Mesendoderm (in vitro differentiated cells): ENCODE data around the gene WFDC10A.
"Not testable (repeated sequence)": the region's sequence is repeated elsewhere in the genome, so short reads cannot be mapped to it uniquely, and the experiment has no call there.

Source experiments
- DNase-seq: peaks from one replicate; pipeline ENCODE4 v3.0.0; 2013
- H2AK5ac ChIP-seq: 2 replicates; pipeline ENCODE4 v1.6.1; 2013; ENCODE audit warnings: low read length, inconsistent platforms
- H2BK120ac ChIP-seq: 2 replicates; pipeline ENCODE4 v1.6.1; 2013; ENCODE audit warnings: low read depth, mild to moderate bottlenecking, low read length, moderate library complexity, mixed read lengths
- H2BK15ac ChIP-seq: replicated peaks from 2 replicates; pipeline ENCODE4 v1.6.1; 2013; ENCODE audit warnings: low read depth, mild to moderate bottlenecking, moderate library complexity
- H2BK5ac ChIP-seq: 2 replicates; pipeline ENCODE4 v1.6.1; 2013; ENCODE audit warnings: low read length, inconsistent platforms
- H3K18ac ChIP-seq: 2 replicates; pipeline ENCODE4 v1.6.1; 2013; ENCODE audit warnings: mild to moderate bottlenecking, low read length, mixed read lengths
- H3K23ac ChIP-seq: one replicate; pipeline ENCODE4 v1.6.1; 2013; ENCODE audit warnings: low read length
- H3K27ac ChIP-seq: 2 replicates; pipeline ENCODE4 v1.5.1; 2013; ENCODE audit warnings: low read depth, mild to moderate bottlenecking, inconsistent platforms, low read length, moderate library complexity
- H3K27me3 ChIP-seq: 2 replicates; pipeline ENCODE4 v1.6.1; 2013; ENCODE audit warnings: low read length, control low read depth, mild to moderate bottlenecking, inconsistent platforms; ENCODE audit not compliant: insufficient read depth, poor library complexity
- H3K36me3 ChIP-seq: 2 replicates; pipeline ENCODE4 v1.6.1; 2013; ENCODE audit warnings: low read length, inconsistent platforms; ENCODE audit not compliant: control insufficient read depth, insufficient read depth
- H3K4ac ChIP-seq: one replicate; pipeline ENCODE4 v1.6.1; 2013; ENCODE audit warnings: low read depth, mild to moderate bottlenecking, low read length, moderate library complexity
- H3K4me1 ChIP-seq: 2 replicates; pipeline ENCODE4 v1.6.1; 2013; ENCODE audit warnings: low read depth, low read length, inconsistent platforms; ENCODE audit not compliant: control insufficient read depth
- H3K4me2 ChIP-seq: 2 replicates; pipeline ENCODE4 v1.6.1; 2013; ENCODE audit warnings: low read length
- H3K4me3 ChIP-seq: 2 replicates; pipeline ENCODE4 v1.5.1; 2013; ENCODE audit warnings: mild to moderate bottlenecking, low read length
- H3K56ac ChIP-seq: one replicate; pipeline ENCODE4 v1.6.1; 2013; ENCODE audit warnings: low read length
- H3K79me1 ChIP-seq: 2 replicates; pipeline ENCODE4 v1.6.1; 2013; ENCODE audit warnings: low read length, inconsistent platforms
- H3K79me2 ChIP-seq: 2 replicates; pipeline ENCODE4 v1.6.1; 2013; ENCODE audit warnings: mild to moderate bottlenecking, low read length; ENCODE audit not compliant: control insufficient read depth, insufficient read depth
- H3K9ac ChIP-seq: 2 replicates; pipeline ENCODE4 v1.6.1; 2013; ENCODE audit warnings: low read length, inconsistent platforms
- H4K5ac ChIP-seq: one replicate; pipeline ENCODE4 v1.6.1; 2013; ENCODE audit warnings: low read length
- H4K8ac ChIP-seq: one replicate; pipeline ENCODE4 v1.6.1; 2013; ENCODE audit warnings: low read depth, mild to moderate bottlenecking, control low read depth, low read length, moderate library complexity
- WGBS: extraction: QIAGEN DNeasy Blood & Tissue Kit; methylation state at CpG from one replicate; pipeline ENCODE4 v1.1.7; 2013; ENCODE audit warnings: low lambda C conversion rate, missing lambda C conversion rate; ENCODE audit not compliant: insufficient coverage; ENCODE audit errors: extremely low coverage; 5-methylcytosine and 5-hydroxymethylcytosine counted together

WFDC10A gene

DNA sequence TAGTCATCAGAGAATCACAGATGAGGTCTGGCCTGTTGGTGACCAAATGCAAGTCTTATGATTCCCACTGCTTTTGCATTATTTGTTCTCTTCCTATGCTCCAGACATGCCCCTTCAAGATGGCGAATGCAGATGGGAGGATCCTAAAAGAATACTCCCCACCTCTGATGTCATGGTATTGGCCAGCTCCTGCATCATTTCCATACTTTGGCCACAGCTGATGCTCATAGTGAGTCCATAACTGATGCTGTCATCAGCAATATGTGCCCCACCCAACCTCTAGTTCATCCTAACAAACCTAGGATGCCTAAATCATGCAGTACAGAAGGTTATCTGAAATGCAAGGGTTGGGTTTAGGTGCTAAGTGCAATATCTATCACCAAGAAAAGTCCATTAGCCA, 7.0 kb downstream of the WFDC10A start:
- H3K56ac ChIP-seq: no peak overlapping the region
- H3K23ac ChIP-seq: no peak overlapping the region
- no peak overlapping the region for H3K4me2 ChIP-seq
- H3K18ac ChIP-seq: no peak overlapping the region
- H3K4ac ChIP-seq: no peak overlapping the region
- no peak overlapping the region for H3K4me3 ChIP-seq
- H2BK120ac ChIP-seq: no peak overlapping the region
- H3K4me1 ChIP-seq: no peaks in the 10 kb centered on the region
- no peaks in the 10 kb centered on the region for H3K27me3 ChIP-seq
- H3K27ac ChIP-seq: no peak overlapping the region
- no peak overlapping the region for H3K9ac ChIP-seq
- no peaks in the 10 kb centered on the region for H3K79me2 ChIP-seq
- H2BK15ac ChIP-seq: no peak overlapping the region
- H4K5ac ChIP-seq: no peak overlapping the region
- DNase-seq: no peak
- H2BK5ac ChIP-seq: no peak overlapping the region
- no peak overlapping the region for H4K8ac ChIP-seq
- H3K36me3 ChIP-seq: no peaks in the 10 kb centered on the region
- WGBS: no CpG with 5 or more reads among the region's 1 CpG
- no peak overlapping the region for H2AK5ac ChIP-seq
- no peaks in the 10 kb centered on the region for H3K79me1 ChIP-seq

DNA sequence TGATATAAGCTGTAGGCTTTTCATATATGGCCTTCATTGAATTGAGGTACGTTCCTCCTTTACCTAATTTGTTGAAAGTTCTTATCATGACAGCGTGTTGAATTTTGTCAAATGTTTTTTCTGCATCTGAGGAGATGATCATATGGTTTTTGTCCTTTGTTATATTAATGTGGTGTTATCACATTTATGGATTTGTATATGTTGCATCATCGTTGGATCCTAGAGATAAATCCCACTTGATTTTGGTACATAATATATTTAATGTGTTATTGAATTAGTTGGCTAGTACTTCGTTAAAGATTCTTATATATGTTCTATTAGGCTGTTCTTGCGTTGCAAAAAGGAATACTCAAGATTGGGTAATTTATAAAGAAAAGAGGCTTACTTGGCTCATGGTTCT, 10.1 kb downstream of the WFDC10A start:
- H3K4me3 ChIP-seq: no peak overlapping the region
- WGBS: 100% methylated on average over 1 of the region's 5 CpGs
- no peaks in the 10 kb centered on the region for H3K4me1 ChIP-seq
- no peaks in the 10 kb centered on the region for H3K79me2 ChIP-seq
- H3K56ac ChIP-seq: no peak overlapping the region
- H3K9ac ChIP-seq: no peak overlapping the region
- no peak overlapping the region for H3K27ac ChIP-seq
- H3K36me3 ChIP-seq: no peaks in the 10 kb centered on the region
- H2BK120ac ChIP-seq: no peak overlapping the region
- no peak overlapping the region for H4K8ac ChIP-seq
- no peak overlapping the region for H3K4ac ChIP-seq
- no peaks in the 10 kb centered on the region for H3K79me1 ChIP-seq
- no peak for DNase-seq
- no peak overlapping the region for H4K5ac ChIP-seq
- H3K18ac ChIP-seq: no peak overlapping the region
- no peak overlapping the region for H3K23ac ChIP-seq
- H3K27me3 ChIP-seq: no peaks in the 10 kb centered on the region
- no peak overlapping the region for H2BK5ac ChIP-seq
- no peak overlapping the region for H3K4me2 ChIP-seq
- no peak overlapping the region for H2BK15ac ChIP-seq
- no peak overlapping the region for H2AK5ac ChIP-seq

DNA sequence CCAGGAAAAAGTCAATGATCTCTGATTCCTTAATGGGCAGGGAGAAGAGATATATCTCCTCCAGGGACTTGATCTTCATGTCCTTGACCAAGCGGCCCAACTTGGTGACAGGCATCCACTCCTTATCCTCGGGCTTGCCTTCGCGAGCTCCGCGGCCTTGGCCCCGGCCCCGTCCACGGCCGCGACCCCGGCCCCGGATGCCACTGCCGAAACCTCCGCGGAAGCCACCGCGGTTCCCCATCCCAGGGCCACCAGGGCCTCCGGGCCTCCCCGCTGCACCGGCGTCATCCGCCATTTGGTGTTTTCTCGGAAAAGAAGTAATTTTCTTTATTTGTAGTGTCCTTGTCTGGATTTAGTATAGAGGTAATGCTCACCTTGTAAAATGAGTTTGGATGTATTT, 11.5 kb downstream of the WFDC10A start:
- not testable (repeated sequence) for H3K23ac ChIP-seq
- WGBS: no CpG with 5 or more reads among the region's 24 CpGs

GRCh38 chr20:45645869-45646268, 16.3 kb downstream of the WFDC10A start:
- H3K36me3 ChIP-seq, H3K56ac ChIP-seq, H3K79me1 ChIP-seq, H2AK5ac ChIP-seq, DNase-seq, H2BK120ac ChIP-seq, H4K5ac ChIP-seq, H3K4me1 ChIP-seq, H3K18ac ChIP-seq, H3K4me2 ChIP-seq, H3K9ac ChIP-seq, H2BK5ac ChIP-seq, H3K23ac ChIP-seq, H3K4ac ChIP-seq, H3K27me3 ChIP-seq, H2BK15ac ChIP-seq, H3K27ac ChIP-seq, H4K8ac ChIP-seq, H3K4me3 ChIP-seq, H3K79me2 ChIP-seq: not testable (repeated sequence)
- WGBS: no CpG with 5 or more reads among the region's 28 CpGs

More for the DNA sequence above, 11.5 kb downstream of the WFDC10A start:
- H3K4ac ChIP-seq, H2AK5ac ChIP-seq, H3K4me1 ChIP-seq, H4K8ac ChIP-seq, H3K36me3 ChIP-seq, H3K9ac ChIP-seq, H3K4me3 ChIP-seq, H3K79me1 ChIP-seq, H3K27me3 ChIP-seq, H2BK120ac ChIP-seq, H4K5ac ChIP-seq, H3K56ac ChIP-seq, H3K27ac ChIP-seq, DNase-seq, H3K4me2 ChIP-seq, H3K18ac ChIP-seq, H2BK5ac ChIP-seq, H2BK15ac ChIP-seq, H3K79me2 ChIP-seq: not testable (repeated sequence)

GRCh38 chr20:45646875-45647274, 17.3 kb downstream of the WFDC10A start:
- no peak overlapping the region for H3K56ac ChIP-seq
- H2BK120ac ChIP-seq: no peak overlapping the region
- H2AK5ac ChIP-seq: no peak overlapping the region
- no peaks in the 10 kb centered on the region for H3K27me3 ChIP-seq
- H3K18ac ChIP-seq: no peak overlapping the region
- no peak overlapping the region for H4K8ac ChIP-seq
- H3K9ac ChIP-seq: no peak overlapping the region
- no peak overlapping the region for H4K5ac ChIP-seq
- no peak for DNase-seq
- H3K27ac ChIP-seq: no peak overlapping the region
- H3K79me2 ChIP-seq: no peaks in the 10 kb centered on the region
- no peaks in the 10 kb centered on the region for H3K4me1 ChIP-seq
- no peak overlapping the region for H3K4ac ChIP-seq
- no peaks in the 10 kb centered on the region for H3K79me1 ChIP-seq
- H3K4me3 ChIP-seq: no peak overlapping the region
- WGBS: no CpG with 5 or more reads among the region's 3 CpGs
- H3K23ac ChIP-seq: no peak overlapping the region
- no peak overlapping the region for H2BK15ac ChIP-seq
- no peak overlapping the region for H2BK5ac ChIP-seq
- H3K4me2 ChIP-seq: no peak overlapping the region
- no peaks in the 10 kb centered on the region for H3K36me3 ChIP-seq

DNA sequence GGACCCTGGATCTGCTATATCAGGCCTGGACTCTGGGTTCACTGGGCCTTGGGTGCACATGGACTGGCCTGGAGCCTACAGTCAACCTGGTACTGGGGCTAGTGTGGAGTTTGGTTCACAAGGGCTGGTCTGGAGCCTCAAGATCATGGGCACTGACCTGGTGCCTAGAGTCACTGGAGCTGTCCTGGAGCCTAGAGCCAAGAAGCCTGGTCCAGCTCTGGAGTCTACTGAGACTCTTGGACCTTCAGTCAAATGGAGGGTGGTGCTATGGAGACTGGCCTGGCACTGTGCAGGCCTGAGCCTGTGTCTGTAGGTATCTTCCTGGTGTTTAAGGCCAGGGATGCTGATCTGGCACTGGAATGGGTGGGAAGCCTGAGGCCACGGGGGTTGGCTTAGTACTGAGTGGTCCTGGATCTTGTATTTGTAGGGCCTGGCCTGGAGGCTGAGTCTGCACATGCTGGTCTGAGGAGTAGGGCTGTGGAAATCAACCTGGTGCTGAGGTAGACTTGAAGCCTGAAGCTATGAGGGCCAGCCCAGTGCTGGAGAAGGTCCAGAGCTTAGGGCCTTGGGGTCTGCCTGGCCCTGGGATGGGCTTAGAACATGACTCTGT, 18.0 kb downstream of the WFDC10A start:
- Histone ChIP-seq H4K5ac (no peak overlapping the region), H3K4me3 (no peak overlapping the region), H4K8ac (no peak overlapping the region), H3K4me2 (no peak overlapping the region), H2BK15ac (no peak overlapping the region), H3K79me2 (no peaks in the 10 kb centered on the region), H3K56ac (no peak overlapping the region), H3K23ac (no peak overlapping the region), H2BK5ac (no peak overlapping the region), H3K36me3 (no peaks in the 10 kb centered on the region), H3K27me3 (no peaks in the 10 kb centered on the region), H3K4ac (no peak overlapping the region), H3K18ac (no peak overlapping the region), H2AK5ac (no peak overlapping the region), H3K79me1 (no peaks in the 10 kb centered on the region), H2BK120ac (no peak overlapping the region), H3K4me1 (no peaks in the 10 kb centered on the region), H3K27ac (no peak overlapping the region), H3K9ac (no peak overlapping the region)
- no CpG with 5 or more reads among the region's 1 CpG for WGBS
- no peak for DNase-seq
